Measurements from ENCODE around the gene LMAN1L.

Gene LMAN1L

DNA sequence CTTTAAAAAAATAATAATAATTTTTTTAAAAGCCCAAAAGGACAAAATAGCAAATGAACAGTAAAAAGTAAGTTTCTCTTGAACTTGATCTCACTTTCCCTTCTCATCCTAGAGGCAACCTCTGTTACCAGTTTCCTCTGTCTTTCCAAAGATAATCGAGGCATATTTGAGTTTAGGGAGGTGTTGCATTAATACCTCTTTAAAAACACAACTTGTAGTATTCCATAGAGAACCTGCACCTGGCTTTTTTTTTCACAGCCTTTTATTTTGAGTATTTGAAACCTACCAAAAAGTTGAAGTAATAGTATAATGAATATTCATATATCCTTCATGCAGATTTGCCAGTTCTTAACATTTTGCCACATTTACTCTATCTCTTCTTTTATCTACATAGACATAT lies 21.6 kb upstream of the LMAN1L start:
- TF ChIP-seq CTCF (IDR thresholded peaks at IDR 0.05; ENCODE audit: borderline replicate concordance, insufficient read depth, low read depth, low read length), result no peak
- H3K4me3 ChIP-seq (ENCODE audit: low read depth, low read length), result no peak overlapping the region

DNA sequence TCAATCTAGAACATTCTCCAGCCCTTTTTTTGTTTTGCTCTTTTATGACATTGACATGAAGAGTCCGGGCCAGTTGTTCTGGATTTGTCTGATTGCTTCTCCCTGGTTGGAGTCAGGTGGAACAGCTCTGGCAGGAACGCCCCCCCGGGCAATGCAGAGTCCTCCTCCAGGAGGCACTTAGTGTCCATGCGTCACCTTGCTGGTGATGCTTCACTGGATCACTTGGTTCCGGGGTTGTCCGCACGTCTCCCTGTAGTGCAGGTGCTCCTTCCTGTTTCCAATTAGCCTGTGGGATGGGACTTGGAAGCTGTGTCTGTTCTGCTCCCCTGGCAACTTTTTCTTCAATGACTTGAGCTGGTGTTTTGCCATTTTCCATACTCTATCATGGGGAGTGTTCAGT lies 21.0 kb upstream of the LMAN1L start:
- H3K4me3 ChIP-seq (ENCODE audit: low read depth, low read length), result peak overlapping the region; percentile 15
- no peak for TF ChIP-seq CTCF (IDR thresholded peaks at IDR 0.05; ENCODE audit: borderline replicate concordance, insufficient read depth, low read depth, low read length)

DNA sequence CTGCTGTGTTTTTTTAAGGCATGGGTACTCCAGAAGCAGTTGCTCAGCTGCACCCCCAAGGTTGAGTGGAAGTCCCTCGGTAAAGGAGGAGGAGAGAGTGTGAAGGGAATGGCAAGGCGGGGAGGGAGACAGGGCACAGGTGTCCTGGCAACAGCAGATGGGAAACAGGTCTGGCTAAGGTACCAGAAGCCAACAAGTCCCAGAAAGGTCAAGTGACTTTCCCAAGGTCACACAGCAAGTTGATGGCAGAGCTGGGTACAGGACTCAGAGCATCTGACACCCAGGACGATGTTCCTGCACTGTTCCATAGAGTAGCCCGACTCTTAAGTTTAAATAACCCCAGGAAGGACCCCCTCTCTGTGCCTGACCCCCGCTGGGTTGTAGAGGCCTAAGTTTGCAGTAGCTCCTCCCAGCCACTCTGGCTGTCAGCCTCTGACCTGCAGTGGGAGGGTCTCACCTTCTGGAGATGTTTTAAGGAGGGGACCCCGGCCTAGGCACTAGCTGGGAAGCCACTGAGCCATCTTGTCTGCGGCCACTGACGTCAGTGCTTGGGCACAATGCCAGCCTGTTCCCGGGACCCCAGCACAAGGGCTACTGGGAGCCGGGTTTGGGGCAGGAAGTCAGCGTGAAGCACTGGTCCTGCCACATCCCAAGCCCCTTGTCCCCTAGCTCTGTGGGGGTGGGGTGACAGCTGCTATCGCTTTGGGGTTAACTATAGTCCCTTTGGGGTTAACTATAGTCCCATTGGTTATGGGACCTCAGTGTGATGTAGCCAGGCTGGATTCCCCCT lies 20.2 kb upstream of the LMAN1L start:
- no peak for TF ChIP-seq CTCF (IDR thresholded peaks at IDR 0.05; ENCODE audit: borderline replicate concordance, insufficient read depth, low read depth, low read length)
- H3K4me3 ChIP-seq (ENCODE audit: low read depth, low read length), result peak overlapping the region; percentile 15

GRCh38 chr15:74793135-74794028 lies 19.3 kb upstream of the LMAN1L start:
- TF ChIP-seq CTCF (IDR thresholded peaks at IDR 0.05; ENCODE audit: borderline replicate concordance, insufficient read depth, low read depth, low read length), result peak; percentile 74
- H3K4me3 ChIP-seq (ENCODE audit: low read depth, low read length), result no peak overlapping the region

DNA sequence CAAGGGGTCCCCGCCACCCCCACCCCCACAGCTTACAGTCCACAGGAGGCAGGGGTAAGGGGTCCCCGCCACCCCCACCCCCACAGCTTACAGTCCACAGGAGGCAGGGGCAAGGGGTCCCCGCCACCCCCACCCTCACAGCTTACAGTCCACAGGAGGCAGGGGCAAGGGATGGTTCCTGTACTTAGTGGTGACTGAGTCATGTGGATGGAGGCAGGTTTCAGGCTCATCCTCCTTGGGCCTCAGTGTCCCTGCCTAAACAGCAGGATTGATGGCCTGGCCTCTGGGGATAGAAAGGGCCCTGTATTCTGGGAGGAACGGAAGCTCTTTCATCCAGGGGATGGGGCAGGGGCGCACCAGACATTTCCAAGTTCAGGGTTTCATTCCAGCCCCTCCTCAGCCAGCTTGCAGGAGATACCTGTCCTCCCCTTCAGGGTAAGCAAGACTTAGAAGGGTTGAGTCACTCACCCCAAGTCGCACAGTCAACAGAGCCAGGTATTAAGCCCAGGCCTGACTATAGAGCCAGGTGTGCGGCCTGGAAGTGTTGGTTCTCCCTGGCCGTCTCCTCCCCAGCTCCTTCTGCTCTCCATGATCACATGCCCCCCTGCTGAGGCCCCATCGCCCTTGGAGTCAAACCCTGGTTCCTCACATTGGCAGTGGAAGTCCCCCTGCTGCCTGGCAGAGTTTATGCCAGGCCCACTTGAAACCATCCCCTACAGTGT lies 18.2 kb upstream of the LMAN1L start:
- no peak for TF ChIP-seq CTCF (IDR thresholded peaks at IDR 0.05; ENCODE audit: borderline replicate concordance, insufficient read depth, low read depth, low read length)
- no peak overlapping the region for H3K4me3 ChIP-seq (ENCODE audit: low read depth, low read length)

- H3K4me3 ChIP-seq (ENCODE audit: low read depth, low read length), result no peak overlapping the region
- no peak for TF ChIP-seq CTCF (IDR thresholded peaks at IDR 0.05; ENCODE audit: borderline replicate concordance, insufficient read depth, low read depth, low read length)
Observed at GRCh38 chr15:74794970-74795349, 17.7 kb upstream of the LMAN1L start.

Data from GM12875 (cell line).